ENCODE data around the gene CD79A.

DNA sequence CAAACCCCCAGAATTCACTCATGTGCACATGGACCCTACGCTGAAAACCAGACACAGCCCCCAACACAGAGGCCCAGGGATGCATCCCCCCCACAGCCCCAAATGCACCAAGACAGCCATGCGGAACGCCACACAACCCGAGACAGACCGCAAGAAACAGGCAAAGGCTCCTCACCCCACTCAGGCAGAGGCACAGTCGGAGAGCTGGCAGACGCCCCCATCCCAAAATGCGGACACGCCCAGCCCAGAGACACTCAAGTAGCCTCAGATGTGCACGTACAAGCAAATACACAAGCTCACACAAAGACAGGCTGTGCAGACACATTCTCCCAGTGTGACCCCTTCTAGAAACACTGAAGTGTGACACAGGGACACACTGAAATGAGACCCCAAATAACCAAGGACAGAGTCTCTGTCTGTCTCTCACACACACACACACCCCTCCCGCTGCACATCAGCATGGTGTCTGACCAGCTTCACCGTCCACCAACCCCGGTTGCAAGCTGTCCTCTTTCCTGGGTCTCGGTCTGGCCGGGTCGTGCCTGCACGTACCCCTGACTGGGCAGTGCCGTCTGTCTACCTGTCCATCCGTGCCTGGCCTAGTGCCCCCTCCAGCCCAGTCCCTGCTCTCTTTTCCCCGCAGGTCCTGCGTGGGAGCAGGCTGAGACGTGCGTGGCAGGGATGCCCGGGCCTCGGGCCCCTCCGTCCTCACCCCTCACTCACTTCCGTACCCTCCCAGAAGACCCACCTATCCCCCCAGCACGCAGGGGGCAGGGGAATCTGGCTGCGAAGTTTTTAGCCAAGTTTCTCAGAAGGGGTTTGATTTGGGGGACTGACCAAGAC lies 35.0 kb downstream of the CD79A start:
- no peak for TF ChIP-seq EZH2 (IDR thresholded peaks at IDR 0.05; ENCODE audit: low read depth)
- TF ChIP-seq, protein P1, sequence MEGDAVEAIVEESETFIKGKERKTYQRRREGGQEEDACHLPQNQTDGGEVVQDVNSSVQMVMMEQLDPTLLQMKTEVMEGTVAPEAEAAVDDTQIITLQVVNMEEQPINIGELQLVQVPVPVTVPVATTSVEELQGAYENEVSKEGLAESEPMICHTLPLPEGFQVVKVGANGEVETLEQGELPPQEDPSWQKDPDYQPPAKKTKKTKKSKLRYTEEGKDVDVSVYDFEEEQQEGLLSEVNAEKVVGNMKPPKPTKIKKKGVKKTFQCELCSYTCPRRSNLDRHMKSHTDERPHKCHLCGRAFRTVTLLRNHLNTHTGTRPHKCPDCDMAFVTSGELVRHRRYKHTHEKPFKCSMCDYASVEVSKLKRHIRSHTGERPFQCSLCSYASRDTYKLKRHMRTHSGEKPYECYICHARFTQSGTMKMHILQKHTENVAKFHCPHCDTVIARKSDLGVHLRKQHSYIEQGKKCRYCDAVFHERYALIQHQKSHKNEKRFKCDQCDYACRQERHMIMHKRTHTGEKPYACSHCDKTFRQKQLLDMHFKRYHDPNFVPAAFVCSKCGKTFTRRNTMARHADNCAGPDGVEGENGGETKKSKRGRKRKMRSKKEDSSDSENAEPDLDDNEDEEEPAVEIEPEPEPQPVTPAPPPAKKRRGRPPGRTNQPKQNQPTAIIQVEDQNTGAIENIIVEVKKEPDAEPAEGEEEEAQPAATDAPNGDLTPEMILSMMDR (conservative IDR thresholded peaks at IDR 0.05) = no peak

Data from PC-9 (cell line).